Left kidney (tissue), 2 donors: ENCODE measurements around the gene FFAR3. TPM values are rescaled to one million over a fixed set of nuclear protein-coding genes. Genes with fewer than 3 reads are reported as not detected.
A peak's percentile ranks its signal among the peaks of the same experiment; 100 is the strongest.
"Not testable (repeated sequence)": the region's sequence is repeated elsewhere in the genome, so short reads cannot be mapped to it uniquely, and the experiment has no call there.

Experiments used
- DNase-seq: peaks from one replicate; pipeline ENCODE4 v3.0.0-alpha.2; 2013
- polyA plus RNA-seq: library from polyadenylated mRNA; unstranded; fragments of 120-200 nt; gene quantifications from one replicate; pipeline ENCODE4 v1.2.1, GENCODE V29; 2013; ENCODE audit not compliant: insufficient read length

FFAR3 gene
- polyA plus RNA-seq, 1 donor, result 0.15 TPM

DNA sequence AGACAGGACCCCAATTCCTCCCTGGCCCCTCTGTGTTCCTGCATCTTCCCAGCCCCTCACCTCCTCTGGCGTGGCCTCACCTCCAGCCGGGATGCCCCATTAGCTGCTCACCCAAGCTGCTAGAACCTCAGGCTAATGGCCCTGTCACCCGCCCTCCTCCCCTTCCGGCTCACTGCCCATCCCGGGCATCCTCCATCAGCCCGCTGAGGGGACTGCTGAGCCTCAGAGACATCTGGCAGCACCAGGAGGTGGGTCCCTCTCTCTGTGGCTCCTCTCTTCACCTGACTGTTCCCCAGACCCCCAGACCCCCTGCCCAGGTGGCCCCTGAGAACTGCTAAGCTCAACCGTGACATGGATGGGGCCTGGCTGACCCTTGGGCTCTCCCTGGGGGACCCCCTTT, 7.7 kb upstream of the FFAR3 start:
- no peak for DNase-seq

DNA sequence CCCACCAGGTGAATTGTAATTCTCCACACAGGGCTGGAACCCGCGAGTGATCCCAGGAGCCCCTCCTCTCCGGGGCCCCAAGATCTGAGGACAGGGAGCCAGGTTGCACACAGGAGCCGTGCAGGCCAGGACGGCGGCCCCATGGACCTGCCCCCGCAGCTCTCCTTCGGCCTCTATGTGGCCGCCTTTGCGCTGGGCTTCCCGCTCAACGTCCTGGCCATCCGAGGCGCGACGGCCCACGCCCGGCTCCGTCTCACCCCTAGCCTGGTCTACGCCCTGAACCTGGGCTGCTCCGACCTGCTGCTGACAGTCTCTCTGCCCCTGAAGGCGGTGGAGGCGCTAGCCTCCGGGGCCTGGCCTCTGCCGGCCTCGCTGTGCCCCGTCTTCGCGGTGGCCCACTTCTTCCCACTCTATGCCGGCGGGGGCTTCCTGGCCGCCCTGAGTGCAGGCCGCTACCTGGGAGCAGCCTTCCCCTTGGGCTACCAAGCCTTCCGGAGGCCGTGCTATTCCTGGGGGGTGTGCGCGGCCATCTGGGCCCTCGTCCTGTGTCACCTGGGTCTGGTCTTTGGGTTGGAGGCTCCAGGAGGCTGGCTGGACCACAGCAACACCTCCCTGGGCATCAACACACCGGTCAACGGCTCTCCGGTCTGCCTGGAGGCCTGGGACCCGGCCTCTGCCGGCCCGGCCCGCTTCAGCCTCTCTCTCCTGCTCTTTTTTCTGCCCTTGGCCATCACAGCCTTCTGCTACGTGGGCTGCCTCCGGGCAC, 6.7 kb upstream of the FFAR3 start:
- no peak for DNase-seq

DNA sequence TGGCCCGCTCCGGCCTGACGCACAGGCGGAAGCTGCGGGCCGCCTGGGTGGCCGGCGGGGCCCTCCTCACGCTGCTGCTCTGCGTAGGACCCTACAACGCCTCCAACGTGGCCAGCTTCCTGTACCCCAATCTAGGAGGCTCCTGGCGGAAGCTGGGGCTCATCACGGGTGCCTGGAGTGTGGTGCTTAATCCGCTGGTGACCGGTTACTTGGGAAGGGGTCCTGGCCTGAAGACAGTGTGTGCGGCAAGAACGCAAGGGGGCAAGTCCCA, 6.1 kb upstream of the FFAR3 start:
- DNase-seq, result no peak

DNA sequence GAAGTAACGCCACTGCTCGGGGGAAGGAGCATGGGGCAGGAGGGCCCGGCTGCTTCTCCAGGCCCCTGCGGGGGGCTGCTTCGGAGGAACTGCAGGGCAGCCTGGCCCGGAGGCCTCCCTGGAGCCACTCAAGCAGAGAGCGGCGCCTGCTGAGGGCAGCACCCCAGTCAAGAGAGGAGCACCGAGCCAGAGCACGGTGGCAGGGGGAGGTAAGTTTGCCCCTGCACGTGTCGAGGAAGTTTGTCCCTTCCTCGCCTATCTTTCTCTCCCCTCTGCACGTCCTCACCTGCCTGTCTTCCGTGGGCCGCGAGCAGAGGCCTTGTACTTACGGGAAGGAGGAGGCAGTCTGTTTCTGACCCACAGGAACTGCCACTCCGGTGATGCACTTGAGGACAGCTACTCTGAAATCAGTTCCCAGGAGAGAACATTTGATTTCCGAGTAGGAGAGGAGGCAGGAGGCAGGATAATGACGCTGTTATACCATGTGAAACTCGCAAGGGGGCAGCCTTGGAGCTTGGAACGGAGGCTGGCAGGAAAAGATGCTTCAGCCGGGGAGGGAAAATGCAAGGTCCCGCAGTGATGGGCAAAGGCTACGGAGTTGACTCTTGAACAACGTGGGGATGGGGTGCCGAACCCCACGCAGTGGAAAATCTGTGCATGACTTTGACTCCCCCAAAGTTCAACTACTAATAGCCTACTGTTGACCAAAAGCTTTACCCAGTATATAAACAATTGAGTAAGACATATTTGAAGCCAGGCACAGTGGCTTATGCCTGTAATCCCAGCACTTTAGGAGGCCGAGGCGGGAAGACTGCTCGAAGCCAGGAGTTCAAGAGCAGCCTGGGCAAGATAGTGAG, 5.6 kb upstream of the FFAR3 start:
- DNase-seq, result peak; percentile 71

DNA sequence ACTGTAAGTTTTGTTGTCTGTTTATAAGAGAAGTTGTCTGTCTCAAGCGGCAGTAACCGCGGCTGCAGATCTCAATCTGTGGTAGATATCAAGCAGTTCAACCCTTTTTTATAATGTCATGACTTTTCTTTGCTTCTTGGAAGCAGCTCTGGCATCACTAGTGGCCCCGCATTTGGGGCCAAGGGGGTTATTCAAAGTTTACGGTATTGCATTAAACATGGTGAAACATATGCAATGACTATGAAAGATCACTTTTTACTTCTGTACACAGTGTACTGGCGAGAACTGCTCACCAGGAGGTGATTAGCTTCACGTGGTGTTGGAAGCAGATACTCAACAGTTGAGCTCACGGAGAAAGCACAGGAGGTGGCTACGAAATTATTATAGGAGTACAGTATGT, 4.6 kb upstream of the FFAR3 start:
- DNase-seq, result no peak

DNA sequence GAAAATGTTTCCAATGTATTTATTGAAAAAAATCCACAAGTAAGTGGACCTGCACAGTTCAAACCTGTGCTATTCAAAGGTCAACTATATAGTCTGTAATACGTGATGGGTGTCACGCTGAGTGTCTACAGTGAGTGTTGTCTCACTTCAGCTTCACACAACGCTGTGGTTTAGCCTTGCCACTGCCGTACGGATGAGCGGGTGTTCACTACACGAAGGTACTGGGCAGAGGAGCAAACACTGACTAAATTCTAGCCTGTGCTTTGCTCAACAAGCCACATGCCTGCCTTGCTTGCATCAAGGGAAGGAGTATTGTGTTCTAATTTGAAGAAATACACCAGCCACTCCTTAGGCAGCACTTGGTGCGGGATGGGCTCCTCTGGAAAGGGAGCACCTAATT, 3.4 kb upstream of the FFAR3 start:
- no peak for DNase-seq

DNA sequence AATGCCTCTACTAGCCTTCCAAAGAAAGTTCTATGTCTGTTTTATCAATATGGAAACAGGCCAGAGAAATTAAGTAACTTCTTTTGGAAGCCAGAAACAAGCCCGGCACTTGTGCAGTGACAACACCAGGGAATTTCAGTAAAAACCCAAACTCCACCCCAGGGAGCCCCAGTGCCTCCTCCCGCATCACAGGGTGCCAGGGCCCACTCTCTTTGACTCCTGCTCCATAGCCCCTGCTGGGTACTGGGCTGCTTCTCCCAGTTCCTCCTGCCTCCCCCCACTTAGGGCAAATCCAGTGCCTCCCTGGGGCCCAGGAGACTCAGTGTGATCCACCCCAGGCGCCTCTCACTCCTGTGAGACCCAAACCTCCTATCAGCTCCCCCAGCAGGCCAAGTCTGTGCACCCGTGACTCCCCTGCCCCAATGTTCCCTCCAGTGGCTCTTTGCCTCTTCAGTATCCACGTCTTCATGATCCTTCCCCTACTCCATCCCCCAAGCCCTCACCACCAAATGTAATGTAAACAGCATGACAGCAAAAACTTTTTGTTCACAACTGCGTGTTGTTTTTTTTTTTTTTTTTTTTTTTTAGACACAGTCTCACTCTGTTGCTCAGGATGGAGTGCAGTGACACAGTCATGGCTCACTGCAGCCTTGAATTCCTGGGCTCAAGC, 2.3 kb upstream of the FFAR3 start:
- DNase-seq, result no peak

DNA sequence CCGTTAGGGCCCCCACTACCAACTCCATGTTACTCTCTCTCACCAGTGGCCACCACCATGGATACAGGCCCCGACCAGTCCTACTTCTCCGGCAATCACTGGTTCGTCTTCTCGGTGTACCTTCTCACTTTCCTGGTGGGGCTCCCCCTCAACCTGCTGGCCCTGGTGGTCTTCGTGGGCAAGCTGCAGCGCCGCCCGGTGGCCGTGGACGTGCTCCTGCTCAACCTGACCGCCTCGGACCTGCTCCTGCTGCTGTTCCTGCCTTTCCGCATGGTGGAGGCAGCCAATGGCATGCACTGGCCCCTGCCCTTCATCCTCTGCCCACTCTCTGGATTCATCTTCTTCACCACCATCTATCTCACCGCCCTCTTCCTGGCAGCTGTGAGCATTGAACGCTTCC, 574 bp downstream of the FFAR3 start:
- not testable (repeated sequence) for DNase-seq

DNA sequence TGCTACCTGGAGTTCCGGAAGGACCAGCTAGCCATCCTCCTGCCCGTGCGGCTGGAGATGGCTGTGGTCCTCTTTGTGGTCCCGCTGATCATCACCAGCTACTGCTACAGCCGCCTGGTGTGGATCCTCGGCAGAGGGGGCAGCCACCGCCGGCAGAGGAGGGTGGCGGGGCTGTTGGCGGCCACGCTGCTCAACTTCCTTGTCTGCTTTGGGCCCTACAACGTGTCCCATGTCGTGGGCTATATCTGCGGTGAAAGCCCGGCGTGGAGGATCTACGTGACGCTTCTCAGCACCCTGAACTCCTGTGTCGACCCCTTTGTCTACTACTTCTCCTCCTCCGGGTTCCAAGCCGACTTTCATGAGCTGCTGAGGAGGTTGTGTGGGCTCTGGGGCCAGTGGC, 1.1 kb downstream of the FFAR3 start:
- not testable (repeated sequence) for DNase-seq

DNA sequence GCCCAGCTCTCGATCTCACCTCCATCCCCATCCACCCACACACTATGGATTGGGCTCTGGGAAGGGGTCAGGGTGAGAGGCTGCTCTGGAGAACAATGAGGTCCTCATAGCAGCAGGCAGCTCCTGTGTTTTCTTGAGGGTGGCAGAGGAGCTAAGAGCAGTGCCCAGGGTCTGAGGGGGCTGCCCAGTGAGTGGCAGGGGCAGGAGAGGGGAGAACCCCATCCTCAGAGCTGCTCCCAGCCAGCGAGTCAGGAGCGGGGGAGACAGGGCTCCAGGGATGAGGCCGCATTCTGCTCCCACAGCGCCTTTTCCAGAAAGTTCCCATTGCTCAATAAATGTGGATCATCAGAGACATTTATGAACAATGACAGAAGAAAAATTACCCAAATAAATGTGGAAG, 1.8 kb downstream of the FFAR3 start:
- DNase-seq, result not testable (repeated sequence)

DNA sequence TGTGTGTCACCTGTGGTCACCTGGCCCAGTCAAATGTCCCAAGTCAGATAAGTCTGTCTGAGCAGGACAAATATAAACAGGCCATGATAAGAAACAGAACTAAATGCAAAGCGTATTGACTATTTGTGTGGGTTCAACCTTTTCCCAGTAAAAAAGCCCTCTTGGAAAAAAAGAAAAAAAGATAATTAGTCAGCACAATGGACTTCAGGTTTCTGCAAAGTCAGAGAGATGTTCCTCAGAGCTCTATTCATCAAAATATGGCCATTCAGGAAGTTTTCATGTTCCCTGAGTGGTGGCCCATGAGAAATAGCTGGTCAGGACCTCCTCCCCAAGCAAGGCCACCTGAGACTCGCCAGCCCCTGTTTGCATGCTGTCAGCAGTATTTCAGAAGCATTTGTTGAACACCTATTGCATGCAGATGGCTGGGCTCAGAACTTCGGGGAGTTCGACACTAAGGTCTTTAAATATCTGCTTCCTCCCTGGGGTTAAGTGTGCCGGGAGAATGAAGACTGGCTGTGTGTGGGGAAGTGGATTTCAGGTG, 2.7 kb downstream of the FFAR3 start:
- no peak for DNase-seq

DNA sequence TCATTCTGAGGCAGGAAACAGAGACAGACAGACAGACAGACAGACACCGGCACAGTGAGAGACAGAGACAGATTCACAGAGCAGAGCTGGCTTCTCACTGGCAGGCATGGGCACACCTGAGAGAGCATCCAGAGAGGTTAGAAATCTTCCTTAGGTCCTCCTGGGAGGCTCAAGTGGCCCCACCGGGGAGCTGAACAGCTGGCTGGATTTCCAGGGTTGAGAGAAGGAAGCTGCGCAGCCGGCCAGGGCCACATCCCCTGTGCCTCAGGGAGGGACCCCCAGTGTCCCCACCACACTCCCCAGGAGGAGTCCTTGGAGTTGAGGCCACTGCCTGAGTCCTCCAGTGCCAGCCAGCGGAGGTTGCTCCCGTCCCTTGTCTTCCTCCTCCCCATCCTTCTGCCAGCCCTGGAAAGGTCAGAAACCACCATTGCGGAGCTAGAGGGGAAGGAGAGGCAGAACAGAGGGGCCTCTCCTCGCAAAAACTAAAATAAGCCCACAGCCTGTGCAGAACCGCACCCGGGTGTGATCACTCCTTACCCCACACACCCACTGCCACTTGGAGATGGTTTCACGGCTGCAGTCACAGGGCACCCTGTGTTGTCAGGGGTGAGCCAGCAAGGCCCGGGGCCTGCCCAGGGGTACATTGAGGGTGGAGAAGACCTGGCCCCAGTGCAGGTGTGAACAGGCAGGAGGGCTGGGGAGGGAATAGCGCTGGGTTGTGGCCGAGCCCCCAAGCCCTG, 4.2 kb downstream of the FFAR3 start:
- DNase-seq, result no peak

DNA sequence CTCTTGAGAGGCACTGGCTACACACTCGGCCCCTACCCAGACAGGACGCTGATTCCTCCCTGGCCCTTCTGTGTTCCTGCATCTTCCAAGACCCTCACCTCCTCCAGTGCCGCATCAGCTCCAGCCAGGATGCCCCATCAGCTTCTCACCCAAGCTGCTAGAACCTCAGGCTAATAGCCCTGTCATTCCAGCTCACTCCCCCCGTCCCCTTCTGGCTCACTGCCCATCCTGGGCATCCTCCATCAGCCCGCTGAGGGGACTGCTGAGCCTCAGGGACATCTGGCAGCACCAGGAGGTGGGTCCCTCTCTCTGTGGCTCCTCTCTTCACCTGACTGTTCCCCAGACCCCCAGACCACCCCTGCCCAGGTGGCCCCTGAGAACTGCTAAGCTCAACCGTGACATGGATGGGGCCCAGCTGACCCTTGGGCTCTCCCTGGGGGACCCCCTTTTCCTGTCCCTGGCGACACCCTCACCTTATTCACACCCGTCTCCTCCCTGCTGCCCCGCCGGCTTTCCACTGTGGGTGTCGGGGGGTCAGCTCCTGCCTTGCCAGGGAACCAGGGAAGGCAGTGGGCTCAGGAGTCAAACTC, 4.8 kb downstream of the FFAR3 start:
- DNase-seq, result no peak

DNA sequence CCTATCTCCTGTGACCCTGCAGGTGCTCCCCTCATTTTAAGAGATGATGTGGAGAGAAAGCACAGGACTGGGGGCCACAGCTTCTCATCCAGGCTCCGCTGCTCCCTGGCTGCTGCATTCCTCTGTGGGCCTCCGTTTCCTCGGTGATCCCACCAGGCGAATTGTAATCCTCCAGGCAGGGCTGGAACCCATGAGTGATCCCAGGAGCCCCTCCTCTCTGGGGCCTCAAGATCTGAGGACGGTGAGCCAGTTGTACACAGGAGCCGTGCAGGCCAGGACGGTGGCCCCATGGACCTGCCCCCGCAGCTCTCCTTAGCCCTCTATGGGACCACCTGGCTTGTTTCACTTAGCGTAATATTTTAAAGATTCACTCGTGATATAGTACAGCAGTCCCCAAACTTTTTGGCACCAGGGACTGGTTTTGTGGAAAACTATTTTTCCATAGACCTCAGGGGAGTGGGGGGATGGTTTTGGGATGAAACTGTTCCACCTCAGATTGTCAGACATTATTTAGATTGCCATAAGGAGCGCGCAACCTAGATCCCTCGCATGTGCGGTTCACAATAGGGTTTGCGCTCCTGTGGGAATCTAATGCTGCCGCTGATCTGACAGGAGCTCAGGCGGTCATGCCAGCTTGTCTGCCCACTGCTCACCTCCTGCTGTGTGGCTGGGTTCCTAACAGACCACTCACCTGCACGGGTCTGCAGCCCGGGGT, 5.6 kb downstream of the FFAR3 start:
- no peak for DNase-seq

DNA sequence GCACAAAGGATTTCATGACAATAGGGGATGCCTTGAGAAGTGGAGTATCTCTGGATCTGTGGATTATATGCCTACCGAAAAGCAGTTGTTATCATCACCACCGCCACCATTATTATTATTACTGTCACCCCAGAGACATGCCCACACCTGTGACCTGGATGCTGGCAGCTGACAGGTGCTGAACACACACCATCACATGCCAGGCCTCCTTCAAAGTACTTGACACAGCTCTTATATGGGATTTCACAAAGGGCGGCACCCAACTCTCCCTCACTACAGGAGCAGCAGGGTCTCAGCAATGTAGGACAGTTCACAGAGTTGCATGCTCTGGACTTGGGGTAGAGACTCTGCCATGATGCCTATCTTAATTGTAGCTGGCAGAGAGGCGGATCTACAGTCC, 7.0 kb downstream of the FFAR3 start:
- no peak for DNase-seq

DNA sequence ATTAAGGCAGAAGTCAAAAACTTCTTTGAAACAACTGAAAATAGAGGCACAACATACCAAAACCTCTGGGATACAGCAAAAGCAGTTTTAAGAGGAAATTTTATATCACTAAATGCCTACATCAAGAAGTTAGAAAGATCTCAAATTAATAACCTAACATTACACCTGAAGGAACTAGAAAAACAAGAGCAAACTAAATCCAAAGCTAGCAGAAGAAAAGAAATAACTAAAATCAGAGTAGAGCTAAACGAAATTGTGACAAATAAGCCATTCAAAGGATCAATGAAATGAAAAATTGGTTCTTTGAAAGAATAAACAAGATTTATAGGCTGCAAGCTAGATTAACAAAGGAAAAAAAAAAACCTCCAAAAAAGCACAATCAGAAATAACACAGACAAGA, 10.1 kb downstream of the FFAR3 start:
- no peak for DNase-seq

DNA sequence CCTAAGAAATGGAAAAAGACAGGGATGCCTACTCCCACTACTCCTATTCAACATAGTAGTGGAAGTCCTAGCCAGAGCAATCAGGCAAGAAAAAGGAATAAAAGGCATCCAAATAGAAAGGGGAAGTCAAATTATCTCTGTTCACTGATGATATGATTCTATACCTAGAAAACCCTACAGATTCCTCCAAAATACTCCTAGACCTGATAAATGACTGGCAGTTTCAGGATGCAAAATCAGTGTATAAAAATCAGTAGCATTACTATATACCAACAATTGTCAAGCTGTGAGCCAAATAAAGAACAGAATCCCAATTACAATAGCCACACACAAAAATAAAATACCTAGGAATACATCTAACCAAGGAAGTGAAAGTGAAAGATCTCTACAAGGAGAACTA, 11.3 kb downstream of the FFAR3 start:
- DNase-seq, result no peak

DNA sequence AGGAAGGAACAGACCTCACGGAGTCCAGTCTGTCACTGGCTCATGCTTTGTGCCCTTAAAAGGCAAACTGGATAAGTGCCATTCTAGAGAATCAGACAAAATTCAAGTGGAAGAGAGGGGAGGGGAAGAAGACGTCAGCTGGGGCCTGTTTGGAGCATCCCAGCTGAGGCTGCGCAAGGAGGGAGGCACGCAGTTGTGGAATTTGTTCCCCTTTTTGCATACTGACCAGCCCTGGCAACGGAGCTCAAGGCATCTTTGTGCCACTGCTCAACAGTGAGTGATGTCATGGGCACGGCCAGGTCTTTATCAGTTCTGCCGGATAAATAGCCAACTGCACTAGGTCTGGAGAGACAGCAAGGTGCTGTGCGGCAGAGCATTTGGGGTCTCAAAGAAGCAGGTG, 12.5 kb downstream of the FFAR3 start, which contains the start of gene GPR42:
GPR42 (plus strand) TSS at position 347 of the 400 bp plus-strand sequence. CDS start 292 bp downstream, outside the sequence.
- DNase-seq, result no peak

DNA sequence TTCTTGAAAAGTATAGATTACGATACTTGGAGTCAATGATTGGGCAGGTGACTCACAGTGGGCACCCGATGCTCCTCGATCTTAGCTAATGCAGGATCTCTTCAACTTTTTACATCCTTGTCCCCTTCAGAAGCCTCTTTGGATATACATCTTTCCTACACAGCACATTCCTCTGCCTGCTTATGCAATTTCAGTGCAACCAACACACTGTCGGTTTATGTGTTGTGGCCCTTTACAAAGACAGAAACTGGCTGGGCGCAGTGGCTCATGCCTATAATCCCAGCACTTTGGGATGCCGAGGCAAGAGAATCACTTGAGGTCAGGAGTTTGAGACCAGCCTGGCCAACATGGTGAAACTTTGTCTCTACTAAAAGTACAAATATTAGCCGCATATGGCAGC, 15.2 kb downstream of the FFAR3 start:
- no peak for DNase-seq

DNA sequence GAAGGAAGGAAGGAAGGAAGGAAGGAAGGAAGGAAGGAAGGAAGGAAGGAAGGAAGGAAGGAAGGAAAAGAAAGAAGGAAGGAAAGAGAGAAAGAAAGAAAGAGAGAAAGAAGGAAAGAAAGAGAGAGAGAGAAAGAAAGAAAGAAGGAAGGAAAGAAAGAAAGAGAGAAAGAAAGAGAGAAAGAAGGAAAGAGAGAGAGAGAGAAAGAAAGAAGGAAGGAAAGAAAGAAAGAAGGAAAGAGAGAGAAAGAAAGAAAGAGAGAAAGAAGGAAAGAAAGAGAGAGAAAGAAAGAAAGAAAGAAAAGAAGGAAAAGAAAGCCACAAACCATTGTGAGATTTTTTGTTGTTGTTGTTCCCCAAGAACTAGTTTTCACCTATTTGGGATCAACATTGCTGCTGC, 15.8 kb downstream of the FFAR3 start:
- DNase-seq, result not testable (repeated sequence)
